Type B pancreatic cell (in vitro differentiated cells): ENCODE measurements around the gene PRICKLE2. TPM values are rescaled to one million over a fixed set of nuclear protein-coding genes. Genes with fewer than 3 reads are reported as not detected.

ENCODE experiments used
- DNase-seq: peaks from one replicate; pipeline ENCODE4 v3.0.0; 2021; ENCODE audit warnings: mixed read lengths; ENCODE audit not compliant: unreplicated experiment; ENCODE audit errors: extremely low spot score
- H3K27ac Mint-ChIP-seq: 2 replicates; pipeline ENCODE4 v1.8.0; 2021; ENCODE audit warnings: mild to moderate bottlenecking, mixed read lengths
- H3K27me3 Mint-ChIP-seq: 2 replicates; pipeline ENCODE4 v1.8.0; 2021; ENCODE audit warnings: mixed read lengths
- H3K36me3 Mint-ChIP-seq: 2 replicates; pipeline ENCODE4 v1.8.0; 2021; ENCODE audit warnings: mixed read lengths
- H3K4me1 Mint-ChIP-seq: one replicate; pipeline ENCODE4 v1.8.0; 2021; ENCODE audit warnings: mixed read lengths; ENCODE audit not compliant: unreplicated experiment
- H3K4me3 Mint-ChIP-seq: 2 replicates; pipeline ENCODE4 v1.8.0; 2021; ENCODE audit warnings: mild to moderate bottlenecking, mixed read lengths
- H3K9me3 Mint-ChIP-seq: 2 replicates; pipeline ENCODE4 v1.8.0; 2021; ENCODE audit warnings: mixed read lengths
- total RNA-seq: library from RNA; stranded (reverse); gene quantifications from 2 replicates; pipeline ENCODE4 v1.2.1, GENCODE V29; 2021; ENCODE audit warnings: low replicate concordance
- TF ChIP-seq, protein P1 (sequence below): fragments of 200-600 bp; sonication (generic); conservative IDR thresholded peaks from 2 replicates; pipeline ENCODE4 v1.5.0; 2021; ENCODE audit warnings: antibody characterized with exemption, mild to moderate bottlenecking

The PRICKLE2 gene
- total RNA-seq, 1 donor from 2014 or later: 23.6 TPM

DNA sequence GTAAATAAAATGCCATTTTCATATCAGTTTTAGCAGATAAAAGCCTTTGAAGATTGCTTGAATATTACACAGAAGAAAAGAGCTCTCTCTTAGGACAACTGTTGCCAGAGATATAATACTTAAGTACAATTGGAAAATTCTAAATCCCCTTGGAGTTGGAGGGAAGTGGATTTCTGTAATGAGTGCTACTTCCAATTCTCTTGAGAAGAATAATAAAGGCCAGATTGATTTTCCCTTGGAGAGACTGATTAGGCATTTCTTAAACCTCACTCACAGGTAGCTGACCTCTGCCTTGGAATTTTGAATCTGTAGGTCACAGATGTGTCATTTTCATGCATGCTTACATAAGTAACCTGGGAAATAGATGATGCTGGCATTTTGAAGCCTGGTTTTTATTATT lies 172.1 kb downstream of the PRICKLE2 start:
- Mint-ChIP-seq H3K4me3 (no peak overlapping the region), H3K36me3 (no peaks in the 10 kb centered on the region), H3K9me3 (no peaks in the 10 kb centered on the region), H3K4me1 (peaks cover 16% of the 10 kb centered on the region), H3K27me3 (peaks cover 14% of the 10 kb centered on the region), H3K27ac (no peak overlapping the region)
- no peak for DNase-seq
- TF ChIP-seq, protein P1, sequence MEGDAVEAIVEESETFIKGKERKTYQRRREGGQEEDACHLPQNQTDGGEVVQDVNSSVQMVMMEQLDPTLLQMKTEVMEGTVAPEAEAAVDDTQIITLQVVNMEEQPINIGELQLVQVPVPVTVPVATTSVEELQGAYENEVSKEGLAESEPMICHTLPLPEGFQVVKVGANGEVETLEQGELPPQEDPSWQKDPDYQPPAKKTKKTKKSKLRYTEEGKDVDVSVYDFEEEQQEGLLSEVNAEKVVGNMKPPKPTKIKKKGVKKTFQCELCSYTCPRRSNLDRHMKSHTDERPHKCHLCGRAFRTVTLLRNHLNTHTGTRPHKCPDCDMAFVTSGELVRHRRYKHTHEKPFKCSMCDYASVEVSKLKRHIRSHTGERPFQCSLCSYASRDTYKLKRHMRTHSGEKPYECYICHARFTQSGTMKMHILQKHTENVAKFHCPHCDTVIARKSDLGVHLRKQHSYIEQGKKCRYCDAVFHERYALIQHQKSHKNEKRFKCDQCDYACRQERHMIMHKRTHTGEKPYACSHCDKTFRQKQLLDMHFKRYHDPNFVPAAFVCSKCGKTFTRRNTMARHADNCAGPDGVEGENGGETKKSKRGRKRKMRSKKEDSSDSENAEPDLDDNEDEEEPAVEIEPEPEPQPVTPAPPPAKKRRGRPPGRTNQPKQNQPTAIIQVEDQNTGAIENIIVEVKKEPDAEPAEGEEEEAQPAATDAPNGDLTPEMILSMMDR: no peak

DNA sequence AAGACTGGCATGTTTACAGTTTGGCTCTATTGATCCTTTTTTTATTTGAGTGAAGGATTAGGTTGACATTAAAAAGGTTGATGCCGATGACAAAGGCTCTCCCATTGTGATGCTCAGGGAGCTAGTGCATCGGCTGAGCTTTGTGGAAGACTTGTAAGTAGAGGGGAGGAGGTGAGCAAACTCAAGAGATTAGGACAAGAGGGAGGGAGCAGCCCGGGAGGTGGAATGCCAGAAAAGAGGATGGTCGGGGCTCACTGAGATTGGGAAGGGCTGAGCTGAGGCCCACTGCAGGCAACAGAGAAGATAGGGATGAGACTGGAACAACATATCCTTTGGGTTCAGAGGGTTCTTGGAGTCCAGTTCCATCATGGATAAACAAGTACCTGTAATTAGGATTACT lies 175.4 kb downstream of the PRICKLE2 start:
- H3K9me3 Mint-ChIP-seq: no peaks in the 10 kb centered on the region
- H3K4me3 Mint-ChIP-seq: no peak overlapping the region
- H3K36me3 Mint-ChIP-seq: no peaks in the 10 kb centered on the region
- H3K27ac Mint-ChIP-seq: no peak overlapping the region
- no peak for DNase-seq
- TF ChIP-seq, protein P1: no peak
- peaks cover 29% of the 10 kb centered on the region for H3K4me1 Mint-ChIP-seq
- H3K27me3 Mint-ChIP-seq: peaks cover 16% of the 10 kb centered on the region

DNA sequence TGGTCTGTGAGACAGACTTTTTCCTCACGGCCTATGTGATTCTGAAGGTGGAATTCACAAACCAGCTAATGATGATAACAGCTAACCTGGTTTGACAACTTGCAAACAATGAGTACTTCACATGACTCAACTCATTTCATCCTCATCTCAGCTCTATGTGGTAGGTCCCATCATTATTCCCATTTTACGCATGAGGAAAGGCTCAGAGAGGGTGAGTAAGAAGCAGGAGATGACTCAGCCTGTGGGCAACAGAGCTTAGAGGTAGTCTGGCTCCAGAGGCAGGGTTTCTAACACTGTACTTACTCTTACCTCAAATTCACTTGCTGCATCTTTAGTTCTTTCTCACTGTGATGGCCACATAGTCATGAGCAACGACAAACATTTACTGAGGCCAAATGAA lies 176.1 kb downstream of the PRICKLE2 start:
- Mint-ChIP-seq H3K4me1 (peaks cover 29% of the 10 kb centered on the region), H3K27me3 (peaks cover 16% of the 10 kb centered on the region)
- DNase-seq: no peak

DNA sequence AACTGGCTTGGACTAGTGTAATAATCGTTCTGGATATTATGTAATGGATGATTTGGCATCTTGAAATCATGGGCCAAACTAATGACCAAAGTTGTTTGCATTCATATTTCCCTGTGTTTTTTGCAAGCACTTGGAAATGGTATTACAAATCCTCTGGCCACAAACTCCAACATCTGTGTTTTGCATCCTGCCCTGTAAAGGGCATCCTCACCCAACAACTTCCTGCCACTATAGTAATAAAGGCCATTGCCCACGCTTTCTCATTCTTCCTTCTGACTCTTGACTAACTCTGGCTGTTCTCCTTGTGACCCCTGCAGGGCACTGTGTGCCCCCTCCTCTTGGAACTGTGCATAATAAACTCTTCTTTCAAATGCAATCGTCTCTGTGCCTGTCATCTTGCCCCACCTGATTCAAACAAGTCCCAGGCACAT lies 176.6 kb downstream of the PRICKLE2 start:
- peaks cover 16% of the 10 kb centered on the region for H3K27me3 Mint-ChIP-seq
- DNase-seq: no peak
- TF ChIP-seq, protein P1: no peak

More for the DNA sequence above, 176.1 kb downstream of the PRICKLE2 start:
- no peaks in the 10 kb centered on the region for H3K36me3 Mint-ChIP-seq
- no peak overlapping the region for H3K4me3 Mint-ChIP-seq
- TF ChIP-seq, protein P1: no peak
- no peak overlapping the region for H3K27ac Mint-ChIP-seq
- no peaks in the 10 kb centered on the region for H3K9me3 Mint-ChIP-seq

DNA sequence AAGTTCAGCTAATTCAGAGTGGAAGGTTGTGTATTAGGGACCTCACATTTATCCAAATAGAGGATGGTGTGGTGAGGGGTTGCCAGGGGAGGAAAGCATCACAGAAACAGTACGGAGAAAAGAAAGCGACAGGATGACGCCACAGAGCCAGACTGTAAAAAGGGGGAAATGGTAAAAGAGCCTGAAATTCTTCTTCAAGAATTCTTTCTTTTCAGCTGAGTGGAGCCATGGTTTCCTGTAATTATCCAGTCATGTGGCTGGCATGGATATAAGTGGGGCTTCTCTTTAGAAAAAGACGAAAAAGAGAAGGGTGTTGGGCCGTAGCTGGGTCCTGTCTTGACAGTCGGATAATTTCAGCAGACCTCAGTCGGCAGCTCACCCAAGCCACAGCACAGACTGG lies 177.5 kb downstream of the PRICKLE2 start:
- Mint-ChIP-seq H3K27me3 (peaks cover 16% of the 10 kb centered on the region), H3K9me3 (no peaks in the 10 kb centered on the region), H3K4me1 (peaks cover 21% of the 10 kb centered on the region), H3K4me3 (no peak overlapping the region), H3K27ac (no peak overlapping the region), H3K36me3 (no peaks in the 10 kb centered on the region)
- no peak for DNase-seq
- TF ChIP-seq, protein P1: no peak

More for the DNA sequence above, 176.6 kb downstream of the PRICKLE2 start:
- Mint-ChIP-seq H3K4me1 (peaks cover 27% of the 10 kb centered on the region), H3K9me3 (no peaks in the 10 kb centered on the region), H3K36me3 (no peaks in the 10 kb centered on the region), H3K4me3 (no peak overlapping the region), H3K27ac (no peak overlapping the region)

DNA sequence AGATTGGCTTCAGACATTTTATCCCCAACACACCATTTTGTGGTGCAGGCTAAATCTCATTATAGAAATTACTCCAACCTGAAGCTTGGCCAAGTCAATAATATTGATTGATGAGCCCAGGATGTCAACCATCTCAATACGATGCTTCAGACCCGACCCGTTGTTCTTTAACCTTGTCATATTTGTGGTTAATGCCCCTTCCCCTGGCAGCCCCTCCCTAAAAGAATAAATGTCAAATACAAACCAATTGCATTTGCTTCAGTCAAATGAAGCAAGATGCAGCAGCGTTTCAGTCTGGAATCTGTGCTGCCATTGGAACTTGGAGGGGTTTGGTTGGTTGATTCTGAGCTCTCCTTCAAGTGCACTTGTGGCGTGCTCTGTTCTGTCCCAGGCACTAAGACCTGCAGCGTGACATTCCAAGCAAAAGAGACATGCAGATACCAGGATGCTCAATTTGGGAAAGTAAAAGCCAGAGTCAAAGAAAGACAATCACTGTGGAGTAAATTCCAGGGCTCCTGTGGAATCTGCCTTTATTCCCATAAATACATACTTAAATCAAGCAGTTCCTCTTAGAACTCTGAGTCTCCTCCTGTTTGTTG lies 178.2 kb downstream of the PRICKLE2 start:
- Mint-ChIP-seq H3K27me3 (peaks cover 16% of the 10 kb centered on the region), H3K4me3 (no peak overlapping the region), H3K9me3 (no peaks in the 10 kb centered on the region), H3K27ac (no peak overlapping the region), H3K4me1 (peaks cover 21% of the 10 kb centered on the region), H3K36me3 (no peaks in the 10 kb centered on the region)
- no peak for DNase-seq
- TF ChIP-seq, protein P1: no peak
